Uterus (tissue), 2 donors: Measurements from ENCODE around the gene PIH1D1.

ENCODE experiments used
- POLR2A ChIP-seq, 2 donors: fragments of 450-650 bp; IDR thresholded peaks; one replicate each; pipeline ENCODE4 v1.6.1; 2016; ENCODE audit warnings: antibody characterized with exemption in 2 of 2, mild to moderate bottlenecking in 1 of 2, moderate library complexity in 1 of 2
- TF ChIP-seq, protein P1 (sequence below), 4 experiments: fragments of 200-600 bp in 2 of 4; fragments of 450-650 bp in 2 of 4; sonication (generic) in 2 of 4; IDR thresholded peaks; one replicate each; pipeline ENCODE4 v1.5.1; 2016 to 2019; ENCODE audit warnings: antibody characterized with exemption in 4 of 4, mild to moderate bottlenecking in 2 of 4, moderate library complexity in 1 of 4

DNA sequence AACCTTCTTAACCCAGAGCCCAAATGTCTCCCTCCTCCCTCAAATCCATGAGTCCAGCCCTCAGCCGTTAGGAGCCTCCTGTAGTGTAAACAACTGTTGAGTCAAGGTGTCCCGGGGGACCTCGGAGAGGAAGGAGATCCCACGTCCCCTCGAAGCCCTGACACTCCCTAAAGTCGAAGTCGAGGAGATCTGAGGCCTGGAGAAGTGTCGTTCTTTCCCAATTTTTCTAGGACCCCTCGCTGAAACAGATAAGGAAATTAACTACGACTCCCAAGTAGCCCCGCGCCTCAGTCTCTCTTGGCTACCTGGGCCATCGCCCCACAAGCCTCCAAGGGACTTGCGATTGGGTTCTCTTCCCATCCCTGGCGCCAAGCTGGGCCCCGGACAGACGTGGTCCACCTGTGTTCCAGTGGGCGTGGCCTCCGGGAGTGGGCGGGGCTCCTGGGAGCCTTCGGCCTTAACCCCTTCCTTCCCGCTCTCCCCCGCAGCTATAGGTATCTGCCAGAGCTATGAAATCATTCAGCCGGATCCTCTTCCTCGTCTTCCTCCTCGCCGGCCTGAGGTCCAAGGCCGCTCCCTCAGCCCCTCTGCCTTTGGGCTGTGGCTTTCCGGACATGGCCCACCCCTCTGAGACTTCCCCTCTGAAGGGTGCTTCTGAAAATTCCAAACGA, 25.6 kb downstream of the PIH1D1 start:
- TF ChIP-seq, protein P1, sequence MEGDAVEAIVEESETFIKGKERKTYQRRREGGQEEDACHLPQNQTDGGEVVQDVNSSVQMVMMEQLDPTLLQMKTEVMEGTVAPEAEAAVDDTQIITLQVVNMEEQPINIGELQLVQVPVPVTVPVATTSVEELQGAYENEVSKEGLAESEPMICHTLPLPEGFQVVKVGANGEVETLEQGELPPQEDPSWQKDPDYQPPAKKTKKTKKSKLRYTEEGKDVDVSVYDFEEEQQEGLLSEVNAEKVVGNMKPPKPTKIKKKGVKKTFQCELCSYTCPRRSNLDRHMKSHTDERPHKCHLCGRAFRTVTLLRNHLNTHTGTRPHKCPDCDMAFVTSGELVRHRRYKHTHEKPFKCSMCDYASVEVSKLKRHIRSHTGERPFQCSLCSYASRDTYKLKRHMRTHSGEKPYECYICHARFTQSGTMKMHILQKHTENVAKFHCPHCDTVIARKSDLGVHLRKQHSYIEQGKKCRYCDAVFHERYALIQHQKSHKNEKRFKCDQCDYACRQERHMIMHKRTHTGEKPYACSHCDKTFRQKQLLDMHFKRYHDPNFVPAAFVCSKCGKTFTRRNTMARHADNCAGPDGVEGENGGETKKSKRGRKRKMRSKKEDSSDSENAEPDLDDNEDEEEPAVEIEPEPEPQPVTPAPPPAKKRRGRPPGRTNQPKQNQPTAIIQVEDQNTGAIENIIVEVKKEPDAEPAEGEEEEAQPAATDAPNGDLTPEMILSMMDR (IDR thresholded peaks at IDR 0.05) = no peak
- TF ChIP-seq POLR2A (IDR thresholded peaks at IDR 0.05) = no peak
